ENCODE data around the gene CRTAC1. TPM values are rescaled to one million over a fixed set of nuclear protein-coding genes. Genes with fewer than 3 reads are reported as not detected.

The CRTAC1 gene
- total and polyA plus RNA-seq, 2 experiments from 2014 or later = 0.30 to 8.0 TPM

DNA sequence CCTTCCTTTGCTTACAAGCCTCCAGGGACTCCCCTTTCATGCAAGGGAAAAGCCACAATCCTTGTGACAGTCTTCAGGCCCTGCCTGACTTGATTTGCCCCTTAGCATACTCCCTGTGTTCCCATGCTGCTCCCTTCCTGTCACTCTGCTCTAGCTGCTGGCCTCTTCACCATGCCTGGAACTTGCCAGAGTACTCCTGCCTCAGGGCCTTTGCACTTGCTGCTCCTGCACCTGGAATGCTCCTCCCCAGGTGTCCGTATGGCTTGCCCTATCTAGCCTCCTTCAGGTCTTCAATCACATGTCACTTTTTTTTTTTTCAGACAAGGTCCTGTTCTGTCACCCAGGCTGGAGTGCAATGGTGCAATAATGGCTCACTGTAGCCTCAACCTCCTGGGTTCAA lies 203.5 kb downstream of the CRTAC1 start:
- H3K4me1 ChIP-seq (ENCODE audit: low read depth) = no peaks in the 10 kb centered on the region
- no peaks in the 10 kb centered on the region for H3K27me3 ChIP-seq
- TF ChIP-seq, protein P1, sequence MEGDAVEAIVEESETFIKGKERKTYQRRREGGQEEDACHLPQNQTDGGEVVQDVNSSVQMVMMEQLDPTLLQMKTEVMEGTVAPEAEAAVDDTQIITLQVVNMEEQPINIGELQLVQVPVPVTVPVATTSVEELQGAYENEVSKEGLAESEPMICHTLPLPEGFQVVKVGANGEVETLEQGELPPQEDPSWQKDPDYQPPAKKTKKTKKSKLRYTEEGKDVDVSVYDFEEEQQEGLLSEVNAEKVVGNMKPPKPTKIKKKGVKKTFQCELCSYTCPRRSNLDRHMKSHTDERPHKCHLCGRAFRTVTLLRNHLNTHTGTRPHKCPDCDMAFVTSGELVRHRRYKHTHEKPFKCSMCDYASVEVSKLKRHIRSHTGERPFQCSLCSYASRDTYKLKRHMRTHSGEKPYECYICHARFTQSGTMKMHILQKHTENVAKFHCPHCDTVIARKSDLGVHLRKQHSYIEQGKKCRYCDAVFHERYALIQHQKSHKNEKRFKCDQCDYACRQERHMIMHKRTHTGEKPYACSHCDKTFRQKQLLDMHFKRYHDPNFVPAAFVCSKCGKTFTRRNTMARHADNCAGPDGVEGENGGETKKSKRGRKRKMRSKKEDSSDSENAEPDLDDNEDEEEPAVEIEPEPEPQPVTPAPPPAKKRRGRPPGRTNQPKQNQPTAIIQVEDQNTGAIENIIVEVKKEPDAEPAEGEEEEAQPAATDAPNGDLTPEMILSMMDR (IDR thresholded peaks at IDR 0.05; ENCODE audit: low read depth, low read length) = no peak
- H3K36me3 ChIP-seq = no peaks in the 10 kb centered on the region
- no peak for DNase-seq (ENCODE audit: low read depth in 1 of 2, low spot score in 1 of 2)
- H3K4me3 ChIP-seq = no peak overlapping the region
- no peak overlapping the region for H3K27ac ChIP-seq
- no peaks in the 10 kb centered on the region for H3K9me3 ChIP-seq (ENCODE audit: low read depth)

DNA sequence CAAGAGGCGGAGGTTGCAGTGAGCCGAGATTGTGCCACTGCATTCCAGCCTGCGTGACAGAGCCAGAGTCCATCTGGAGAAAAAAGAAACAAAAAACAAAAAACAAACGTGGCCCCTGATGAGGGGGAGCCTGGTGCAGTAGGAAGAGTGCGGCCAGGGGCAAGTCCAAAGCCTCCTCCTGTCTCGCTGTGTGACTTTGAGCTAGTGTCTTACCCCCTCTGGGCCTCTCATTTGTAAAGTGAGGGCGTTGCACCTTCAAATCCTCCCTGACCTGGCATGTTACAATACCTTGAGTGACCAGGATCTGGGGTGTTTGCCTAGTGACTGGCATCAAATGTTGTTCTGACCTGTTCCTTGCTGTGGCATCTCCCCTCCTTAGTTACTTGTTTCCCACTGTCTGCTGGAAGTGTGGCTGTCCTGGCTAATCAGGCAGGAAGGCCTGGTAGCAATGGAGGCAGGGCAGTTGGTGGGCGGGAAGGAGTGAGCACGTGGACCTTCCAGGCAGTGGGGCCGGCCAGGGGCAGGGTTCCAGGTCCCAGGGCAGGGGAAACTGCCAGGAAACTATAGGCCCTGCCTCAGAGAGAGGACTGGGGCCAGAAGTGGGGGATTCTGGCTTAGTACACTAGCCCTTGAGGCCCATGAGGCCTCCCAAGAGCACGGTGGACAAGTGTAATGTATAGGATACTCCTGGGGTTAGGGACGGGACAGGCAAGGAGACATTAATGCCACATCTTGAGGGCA lies 205.2 kb downstream of the CRTAC1 start:
- no peaks in the 10 kb centered on the region for H3K27me3 ChIP-seq
- no peak overlapping the region for H3K4me3 ChIP-seq
- peak in 1 of 2 donors; percentile 10 for DNase-seq (ENCODE audit: low read depth in 1 of 2, low spot score in 1 of 2)
- no peaks in the 10 kb centered on the region for H3K36me3 ChIP-seq
- no peaks in the 10 kb centered on the region for H3K4me1 ChIP-seq (ENCODE audit: low read depth)
- H3K27ac ChIP-seq = no peak overlapping the region
- no peaks in the 10 kb centered on the region for H3K9me3 ChIP-seq (ENCODE audit: low read depth)
- TF ChIP-seq, protein P1 (IDR thresholded peaks at IDR 0.05; ENCODE audit: low read depth, low read length) = no peak

DNA sequence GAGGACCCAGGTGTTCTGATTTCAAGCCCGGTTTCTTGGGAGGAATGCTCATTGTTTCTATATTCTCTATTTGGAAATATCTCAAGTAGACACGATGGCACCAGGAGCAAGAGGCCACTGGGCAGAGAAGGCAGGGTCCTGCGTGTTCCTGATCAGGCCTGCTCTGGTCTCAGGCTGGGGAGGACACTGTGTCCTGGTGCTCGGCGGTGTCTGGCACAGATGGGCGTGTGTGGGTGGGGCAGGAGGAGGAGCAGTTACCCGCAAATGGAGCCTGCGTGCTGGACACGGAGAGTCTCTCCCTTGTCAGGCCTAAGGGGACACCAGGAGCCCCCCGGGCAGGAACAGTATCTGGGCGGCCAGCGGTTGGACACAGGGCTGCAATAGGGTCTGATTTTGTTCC lies 206.7 kb downstream of the CRTAC1 start:
- Histone ChIP-seq H3K9me3 (ENCODE audit: low read depth) (no peaks in the 10 kb centered on the region), H3K27me3 (no peaks in the 10 kb centered on the region), H3K36me3 (no peaks in the 10 kb centered on the region), H3K4me3 (no peak overlapping the region), H3K4me1 (ENCODE audit: low read depth) (peaks cover 2% of the 10 kb centered on the region), H3K27ac (no peak overlapping the region)
- no peak for DNase-seq (ENCODE audit: low read depth in 1 of 2, low spot score in 1 of 2)
- TF ChIP-seq, protein P1 (IDR thresholded peaks at IDR 0.05; ENCODE audit: low read depth, low read length) = no peak

DNA sequence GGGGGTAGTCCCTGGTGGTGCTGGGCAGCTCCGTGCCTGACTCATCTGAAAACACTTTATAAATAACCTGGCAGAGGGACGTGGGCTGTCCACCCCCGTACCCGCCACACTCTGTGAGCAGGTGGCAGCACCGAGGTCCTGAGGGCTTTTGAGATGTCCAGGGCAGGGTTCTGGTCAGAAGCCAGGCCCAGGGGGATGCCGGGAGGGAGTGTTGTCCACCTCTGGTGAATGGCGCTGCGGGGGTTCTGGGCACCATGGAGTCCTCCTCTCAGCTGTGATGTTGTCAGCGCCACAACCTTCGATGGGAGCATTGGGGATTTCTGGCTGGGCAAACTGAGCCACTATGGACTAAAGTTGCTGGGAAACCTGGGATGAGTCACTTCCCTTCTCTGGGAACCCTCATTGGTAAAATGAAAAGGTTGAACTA lies 208.1 kb downstream of the CRTAC1 start:
- no peak for DNase-seq (ENCODE audit: low read depth in 1 of 2, low spot score in 1 of 2)
- Histone ChIP-seq H3K4me3 (no peak overlapping the region), H3K27me3 (no peaks in the 10 kb centered on the region), H3K9me3 (ENCODE audit: low read depth) (no peaks in the 10 kb centered on the region), H3K36me3 (no peaks in the 10 kb centered on the region), H3K27ac (no peak overlapping the region), H3K4me1 (ENCODE audit: low read depth) (peaks cover 14% of the 10 kb centered on the region)
- TF ChIP-seq, protein P1 (IDR thresholded peaks at IDR 0.05; ENCODE audit: low read depth, low read length) = no peak

DNA sequence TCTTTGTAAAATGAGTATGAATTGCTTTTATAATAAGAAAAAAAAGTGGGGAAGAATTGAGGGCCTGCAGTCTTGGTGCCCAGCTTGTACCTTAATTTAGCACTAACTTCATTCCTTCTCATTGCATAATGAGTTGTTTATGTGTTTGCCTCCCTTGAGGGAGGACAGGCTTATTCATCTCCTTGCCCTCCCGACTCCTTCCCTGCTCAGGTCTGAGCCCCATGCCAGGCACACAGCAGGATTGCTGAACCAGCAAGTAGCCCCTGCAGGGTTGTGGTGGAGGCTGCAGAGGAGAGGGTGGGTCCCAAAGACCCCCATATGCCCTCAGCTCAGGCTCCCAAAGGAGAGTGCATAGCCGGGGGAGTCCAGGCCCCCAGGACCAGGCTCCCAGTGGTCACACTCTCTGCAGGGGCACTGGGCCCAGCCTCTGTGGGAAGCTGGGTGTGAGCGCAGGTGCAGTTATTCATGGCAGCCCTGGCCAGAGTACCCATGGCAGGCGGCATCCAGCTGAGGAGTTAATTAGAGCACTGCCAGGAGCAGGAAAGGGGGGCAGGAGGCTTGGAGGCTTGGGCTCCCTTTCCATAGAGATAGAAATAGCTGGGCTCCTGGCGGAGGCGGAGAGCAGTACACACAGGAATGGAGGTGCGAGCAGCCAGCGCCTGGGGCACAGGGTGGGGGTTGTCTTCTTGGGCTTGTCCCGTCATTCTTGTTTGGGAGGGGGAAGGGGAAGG lies 208.9 kb downstream of the CRTAC1 start:
- H3K4me3 ChIP-seq = no peak overlapping the region
- no peaks in the 10 kb centered on the region for H3K9me3 ChIP-seq (ENCODE audit: low read depth)
- TF ChIP-seq, protein P1 (IDR thresholded peaks at IDR 0.05; ENCODE audit: low read depth, low read length) = no peak
- no peak overlapping the region for H3K27ac ChIP-seq
- H3K27me3 ChIP-seq = no peaks in the 10 kb centered on the region
- H3K4me1 ChIP-seq (ENCODE audit: low read depth) = peaks cover 14% of the 10 kb centered on the region
- H3K36me3 ChIP-seq = no peaks in the 10 kb centered on the region
- no peak for DNase-seq (ENCODE audit: low read depth in 1 of 2, low spot score in 1 of 2)
